GM18951 (cell line): ENCODE data around the gene NEK10.

ENCODE experiments used
- POLR2A ChIP-seq: IDR thresholded peaks from 4 replicates; pipeline ENCODE4 v1.6.1; 2011; ENCODE audit warnings: mild to moderate bottlenecking; ENCODE audit not compliant: insufficient read length, insufficient read depth; ENCODE audit errors: extremely low read depth
- in situ Hi-C: fragments of 300-500 bp; cut with MboI; formaldehyde crosslinking; loops from one replicate; pipeline ENCODE4 v1.12.0; 2022; ENCODE audit warnings: low sequenced_read_pairs, mixed read lengths, inconsistent platforms; ENCODE audit not compliant: unreplicated experiment

The NEK10 gene

DNA sequence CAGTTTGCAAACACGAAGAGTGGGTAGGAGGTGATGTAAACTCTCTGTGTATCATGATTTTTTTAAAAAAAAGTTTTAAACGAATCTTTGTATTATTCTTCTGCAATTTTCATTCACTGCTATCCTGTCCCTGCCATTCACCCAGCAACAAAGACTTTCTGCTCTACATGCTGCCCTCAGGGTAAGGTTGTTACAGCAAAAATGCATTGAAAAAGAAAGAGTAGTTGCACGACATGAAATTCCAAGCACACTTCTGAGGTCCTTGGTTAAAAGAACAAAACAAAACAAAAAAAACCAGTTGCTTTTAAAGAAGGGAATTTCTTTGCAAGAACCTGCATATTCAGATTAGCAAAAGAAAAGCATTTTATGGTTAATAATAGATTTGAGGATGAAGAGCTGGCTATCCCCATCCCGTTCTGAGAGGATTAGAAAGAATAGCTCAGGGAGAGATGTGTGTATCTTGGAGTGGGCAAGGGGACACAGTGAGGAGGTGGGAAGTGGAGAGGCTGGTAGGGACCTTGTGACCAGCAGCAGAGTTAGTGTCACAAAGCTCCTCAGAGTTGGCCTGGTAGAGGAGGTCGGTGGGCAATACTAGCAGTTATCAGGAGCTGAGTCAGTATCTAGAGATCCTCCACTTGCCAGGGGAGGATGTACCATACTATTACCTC lies 290.8 kb downstream of the NEK10 start:
- no peak for TF ChIP-seq POLR2A
- in situ Hi-C loops: no loop called here

DNA sequence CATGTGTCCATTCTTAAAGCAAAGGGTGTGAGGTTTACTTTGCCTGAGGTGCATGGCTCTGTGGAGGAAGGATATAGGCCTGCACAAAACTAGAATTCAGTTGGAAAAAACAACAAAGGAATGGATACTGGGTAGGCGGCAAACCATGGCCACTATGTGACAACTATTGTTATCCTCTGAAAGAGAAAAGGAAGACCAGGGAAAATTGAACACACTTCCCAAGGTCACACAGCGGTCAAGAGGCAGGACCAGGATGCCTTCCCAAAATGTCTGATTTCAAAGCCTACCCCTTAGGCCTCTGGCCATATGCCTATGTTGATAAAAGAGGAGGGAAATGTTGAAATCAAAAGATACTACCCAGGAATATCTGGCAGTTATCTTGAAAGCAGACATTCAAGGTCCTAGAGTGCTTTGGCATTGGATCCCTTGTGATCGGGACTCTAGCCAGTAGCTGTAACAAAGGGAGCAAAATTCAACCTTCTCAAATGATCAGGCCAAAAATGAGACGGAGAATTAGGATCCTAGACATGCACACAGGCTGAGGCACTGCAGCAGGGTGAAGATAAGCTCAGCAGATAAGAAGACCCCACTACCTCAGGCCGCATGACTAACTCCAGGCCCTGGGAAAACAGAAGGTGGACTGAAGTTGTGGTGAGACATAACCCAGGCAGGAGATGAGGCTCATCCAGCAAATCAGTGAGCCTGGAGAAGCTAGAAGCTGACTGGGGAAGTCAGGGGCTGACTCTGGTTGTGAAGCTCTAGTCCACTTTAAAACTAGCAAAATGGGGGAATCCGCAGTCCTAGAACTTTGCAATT lies 292.2 kb downstream of the NEK10 start:
- in situ Hi-C loops: no loop called here
- TF ChIP-seq POLR2A: no peak

GRCh38 chr3:27074914-27075313 lies 294.3 kb downstream of the NEK10 start:
- no peak for TF ChIP-seq POLR2A
- in situ Hi-C loops: no loop called here

- no peak for TF ChIP-seq POLR2A
- in situ Hi-C loops: no loop called here
These were observed 295.3 kb downstream of the NEK10 start for GRCh38 chr3:27073912-27074311.

DNA sequence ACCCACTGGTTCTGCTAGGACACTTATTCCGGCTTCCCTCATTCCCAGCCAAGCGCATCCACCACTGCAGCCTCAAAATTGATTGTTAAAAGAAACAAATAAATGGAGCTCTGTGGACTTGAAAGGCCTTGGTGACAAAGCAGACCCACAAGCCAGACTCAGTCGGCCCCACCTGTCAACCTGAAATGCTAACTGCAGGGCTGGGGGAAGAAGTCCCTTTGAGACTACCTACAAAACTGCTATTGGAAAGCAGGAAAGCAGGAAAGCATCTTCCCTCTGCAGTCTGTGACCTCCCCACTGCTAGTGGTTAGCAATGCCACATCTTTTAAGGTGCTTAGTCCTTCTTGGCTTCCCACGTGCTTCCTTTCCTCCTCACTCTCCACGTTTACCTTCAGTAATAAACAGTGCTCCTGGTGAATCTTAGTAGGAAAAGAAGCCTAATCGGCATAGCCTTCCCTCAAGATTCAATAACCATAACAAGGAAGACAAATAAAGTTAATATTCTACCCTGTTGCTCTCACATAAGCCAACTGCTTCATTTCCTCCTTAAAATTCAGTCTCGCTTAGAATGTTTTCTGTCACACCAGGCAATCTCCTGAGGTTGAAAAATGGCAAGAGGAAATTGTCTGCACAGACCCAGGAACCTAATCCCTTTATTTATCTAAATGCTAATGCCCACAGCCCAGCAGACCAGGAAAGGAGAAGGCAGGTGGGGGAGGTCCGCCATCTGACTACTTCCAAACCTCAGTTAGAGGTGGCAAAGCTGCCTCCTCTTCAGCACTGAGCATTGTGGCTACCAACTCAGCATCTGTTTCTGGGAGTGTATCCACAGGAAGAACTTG lies 296.2 kb downstream of the NEK10 start:
- TF ChIP-seq POLR2A: no peak
- in situ Hi-C loops: no loop called here

DNA sequence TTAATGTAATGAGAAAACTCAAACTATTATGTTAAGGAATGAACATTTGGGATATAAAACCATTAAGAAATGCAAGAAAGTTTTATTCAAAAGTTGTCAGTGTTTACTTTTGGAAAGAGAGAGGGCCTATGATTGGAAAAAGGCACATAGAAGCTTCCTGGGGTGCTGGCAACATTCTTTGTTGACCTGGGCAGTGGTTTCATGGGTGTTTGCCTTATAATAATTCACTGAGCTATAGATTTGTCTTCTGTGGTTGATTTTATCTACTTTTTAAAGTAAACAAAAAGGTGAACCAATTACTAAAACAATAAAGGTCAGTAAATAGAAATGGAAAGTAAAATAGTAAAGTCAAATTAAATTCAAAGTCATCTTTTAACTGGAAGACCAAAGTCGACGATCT lies 308.8 kb downstream of the NEK10 start:
- TF ChIP-seq POLR2A: no peak
- in situ Hi-C loops: no loop called here
